GM18526 (cell line): ENCODE data around the gene ILKAP.

Experiments used
- POLR2A ChIP-seq: IDR thresholded peaks from 3 replicates; pipeline ENCODE4 v1.6.1; 2011; ENCODE audit not compliant: insufficient read length; ENCODE audit errors: extremely low read depth

The ILKAP gene

DNA sequence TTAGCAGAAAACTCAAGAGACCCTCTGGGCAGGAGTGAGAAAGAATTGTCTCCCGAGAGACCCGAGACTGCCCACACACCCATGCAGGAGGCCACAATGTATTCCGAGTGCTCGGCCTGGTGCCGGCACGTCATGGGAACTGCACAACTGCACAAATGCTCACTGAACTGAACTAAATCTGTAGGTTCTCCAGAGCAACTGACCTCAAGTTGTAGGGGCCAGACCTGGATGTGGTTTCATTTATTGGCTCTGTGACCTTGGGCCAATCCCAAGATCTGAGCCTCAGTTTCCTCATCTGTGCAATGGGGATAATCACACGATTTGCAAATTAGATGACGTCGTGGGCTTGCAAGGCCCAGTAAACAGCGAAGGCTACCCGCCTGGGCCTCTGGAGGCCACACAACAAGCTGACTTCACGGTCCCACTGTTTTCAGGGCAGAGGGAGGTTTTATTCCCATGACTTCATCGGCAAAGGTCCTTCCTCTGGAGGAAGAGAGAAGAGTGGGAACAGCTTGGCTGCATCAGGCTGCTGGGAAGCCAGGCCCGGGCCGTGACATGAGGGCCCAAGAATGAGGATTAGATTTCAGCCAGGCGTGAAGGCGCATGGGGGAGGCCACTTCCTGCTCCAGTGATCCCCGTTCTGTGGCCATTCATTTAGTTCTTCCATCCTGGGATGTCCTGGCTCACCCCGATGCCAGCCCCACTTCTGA is 48.3 kb downstream of the ILKAP start:
- TF ChIP-seq POLR2A = no peak

DNA sequence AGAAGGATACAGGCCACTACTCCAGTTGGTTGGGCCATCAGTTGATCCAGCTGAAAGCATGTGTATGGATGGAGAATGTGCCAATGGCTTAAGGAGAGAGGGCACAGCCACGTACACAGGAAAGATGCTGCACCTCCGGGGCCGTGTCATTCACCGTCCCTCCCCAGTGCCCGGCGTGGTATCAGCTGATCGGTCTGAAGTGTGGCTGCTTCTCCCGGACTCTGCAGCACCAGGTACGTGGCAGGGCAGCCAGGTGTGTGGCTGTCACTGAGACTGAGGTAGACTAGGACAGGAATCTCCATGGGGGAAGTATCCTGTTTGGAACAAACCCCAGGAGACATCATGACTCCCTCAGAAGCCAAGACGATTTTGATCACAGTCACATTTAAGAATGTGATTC is 48.9 kb downstream of the ILKAP start:
- no peak for TF ChIP-seq POLR2A

DNA sequence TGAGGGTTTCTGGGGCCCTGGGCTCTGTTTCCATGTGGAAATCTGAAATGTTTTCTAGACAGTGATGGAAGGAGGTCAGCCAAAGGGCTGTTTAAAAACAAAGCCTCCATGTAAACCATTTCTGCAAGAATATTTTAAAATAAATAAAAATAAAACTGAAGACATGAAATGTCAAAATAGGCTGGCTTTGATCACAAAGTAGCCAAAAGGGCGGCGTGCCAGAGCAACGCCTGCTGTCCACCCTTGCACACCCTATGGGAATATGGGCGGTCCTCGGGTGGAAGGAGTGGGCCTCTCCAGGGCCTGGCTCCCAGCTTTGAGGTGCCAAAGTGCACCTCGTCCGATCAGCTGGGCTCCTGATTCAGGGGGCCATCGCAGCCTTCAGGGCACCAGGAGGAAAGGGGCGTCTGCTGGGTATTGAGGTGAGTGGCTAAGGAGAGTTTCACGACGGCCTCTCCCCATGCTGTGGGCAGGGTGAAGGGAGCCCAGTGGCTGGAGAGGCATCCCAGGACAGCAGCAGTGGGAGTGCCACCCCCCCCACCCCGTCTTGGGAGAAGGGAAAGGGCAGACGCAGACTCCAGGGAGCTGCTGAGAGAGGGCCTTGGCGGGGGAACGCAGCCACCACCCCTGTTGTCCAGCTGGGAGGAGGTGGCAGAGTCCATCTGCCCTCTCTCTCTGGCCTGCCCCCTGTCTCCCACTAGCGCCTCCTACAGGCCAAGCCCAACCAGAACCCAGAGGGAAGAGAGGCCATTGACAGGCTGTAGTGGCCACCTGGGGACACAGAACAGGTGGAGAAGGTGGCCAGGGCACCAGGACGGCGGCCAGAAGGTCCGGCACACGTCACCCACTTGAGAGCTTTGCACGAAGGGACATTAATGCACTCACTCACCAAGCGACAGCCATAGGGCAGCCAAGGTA is 50.5 kb downstream of the ILKAP start:
- no peak for TF ChIP-seq POLR2A

DNA sequence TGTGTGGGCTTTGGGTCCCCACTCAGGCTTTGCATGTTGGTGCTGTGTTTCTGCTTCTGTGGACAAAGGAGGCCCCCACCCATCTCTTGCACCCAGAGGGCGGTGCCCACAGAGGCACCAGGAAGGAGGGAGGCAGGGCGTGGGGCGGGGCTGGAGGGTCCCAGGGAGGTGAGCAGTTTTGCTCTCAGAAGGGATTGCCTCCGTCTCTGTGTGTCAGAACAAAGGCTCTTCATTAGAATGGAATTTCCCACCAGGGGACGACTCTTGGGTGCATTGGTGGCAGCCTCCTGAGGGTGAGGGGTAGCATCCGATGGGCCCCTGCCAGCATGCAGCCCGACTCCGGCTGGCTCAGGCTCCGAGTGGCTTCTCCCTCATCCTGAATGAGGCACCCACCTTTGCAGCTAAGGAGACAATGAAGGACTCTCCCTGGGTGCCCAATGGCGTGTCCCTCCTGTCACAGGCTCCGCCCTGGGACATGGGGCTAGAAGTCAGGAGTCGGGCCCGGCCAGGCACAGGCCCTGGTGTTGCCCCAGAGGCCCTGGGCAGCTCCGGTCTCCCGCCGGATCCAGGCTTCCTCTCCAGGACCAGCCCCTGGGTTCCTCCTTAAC is 51.8 kb downstream of the ILKAP start:
- no peak for TF ChIP-seq POLR2A

DNA sequence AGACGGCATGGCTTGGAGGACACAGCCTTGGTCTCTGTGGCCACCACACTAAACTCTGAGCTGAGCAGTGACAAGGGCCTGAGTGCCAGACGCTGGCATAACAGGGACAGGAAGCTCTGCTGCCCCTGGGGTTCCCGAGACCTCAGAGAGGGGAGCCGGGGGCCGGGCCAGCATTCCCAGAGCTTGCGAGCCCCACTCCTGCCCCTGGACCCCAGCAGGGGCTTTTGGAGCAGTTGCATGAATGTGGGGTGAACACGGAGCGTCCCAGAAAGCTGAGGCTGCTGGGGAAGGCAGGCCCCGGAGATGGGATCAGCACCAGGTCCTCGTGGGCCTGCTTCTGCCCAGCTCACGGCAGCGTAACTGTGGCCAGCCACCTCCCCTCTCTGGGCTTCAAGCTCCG is 52.3 kb downstream of the ILKAP start:
- TF ChIP-seq POLR2A = no peak

DNA sequence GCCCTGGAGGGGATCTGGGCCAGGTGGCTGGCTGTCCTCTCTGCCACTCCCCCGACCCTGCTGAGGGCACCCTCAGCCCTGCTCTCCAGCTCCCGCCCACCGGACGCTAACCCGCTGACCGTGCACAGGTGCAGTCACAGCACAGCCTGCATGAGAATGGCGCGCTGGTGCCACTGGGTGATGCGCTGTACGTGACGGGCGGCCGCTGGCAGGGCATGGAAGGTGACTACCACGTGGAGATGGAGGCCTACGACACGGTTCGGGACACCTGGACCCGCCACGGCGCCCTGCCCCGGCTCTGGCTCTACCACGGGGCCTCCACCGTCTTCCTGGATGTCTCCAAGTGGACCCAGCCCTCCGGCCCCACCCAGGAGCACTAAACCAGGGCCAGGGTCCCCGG is 52.8 kb downstream of the ILKAP start:
- TF ChIP-seq POLR2A = no peak

DNA sequence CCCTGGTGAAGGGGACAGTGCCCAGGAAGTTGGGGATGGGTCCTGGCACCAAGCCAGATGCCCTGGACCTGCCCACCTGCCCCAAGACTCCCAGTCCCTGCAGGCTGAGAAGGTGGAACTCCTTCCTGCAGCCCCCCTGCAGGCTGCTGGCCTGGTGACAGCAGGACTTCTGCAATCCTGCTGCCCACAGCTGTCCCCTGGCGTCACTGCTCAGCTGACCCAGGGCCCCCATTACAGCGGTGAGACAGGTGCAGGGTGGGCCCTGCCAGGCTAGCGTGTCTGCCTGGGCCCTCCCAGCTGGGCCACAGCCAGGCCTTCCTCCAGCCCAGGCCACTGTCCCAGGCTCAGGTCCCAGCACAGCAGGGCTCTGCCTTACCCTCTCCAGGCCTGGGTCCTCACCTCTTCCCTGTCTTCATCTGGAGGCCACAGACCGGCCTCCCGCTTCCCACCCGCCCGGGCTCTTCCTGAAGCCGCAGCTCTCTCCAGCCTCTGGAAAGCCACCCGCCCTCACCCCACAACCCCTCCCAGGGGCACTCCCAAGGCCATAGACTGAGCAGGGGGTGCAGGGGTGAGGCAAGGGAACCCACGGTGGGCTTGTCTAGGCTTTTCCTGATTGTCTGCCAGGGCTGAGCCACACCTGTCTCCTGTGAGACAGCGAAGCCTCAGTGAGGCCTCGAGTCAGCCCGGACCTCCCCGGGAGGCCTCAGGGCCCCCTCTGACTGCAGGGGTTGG is 53.5 kb downstream of the ILKAP start:
- TF ChIP-seq POLR2A = no peak

DNA sequence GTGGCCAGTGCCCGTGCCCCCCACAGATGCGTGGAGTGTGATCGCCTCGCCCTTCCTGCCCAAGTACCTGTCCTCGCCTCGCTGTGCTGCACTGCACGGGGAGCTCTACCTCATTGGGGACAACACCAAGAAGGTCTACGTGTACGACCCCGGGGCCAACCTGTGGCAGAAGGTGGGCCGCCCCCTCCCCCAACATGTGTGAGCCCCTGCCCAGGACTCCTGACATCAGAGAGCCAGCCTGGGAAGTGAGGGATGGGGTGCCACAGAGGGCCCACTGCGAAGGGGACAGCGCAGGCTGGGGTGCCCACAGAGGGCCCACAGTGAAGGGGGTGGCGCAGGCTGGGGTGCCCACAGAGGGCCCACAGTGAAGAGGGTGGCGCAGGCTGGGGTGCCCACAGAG is 54.5 kb downstream of the ILKAP start:
- no peak for TF ChIP-seq POLR2A

DNA sequence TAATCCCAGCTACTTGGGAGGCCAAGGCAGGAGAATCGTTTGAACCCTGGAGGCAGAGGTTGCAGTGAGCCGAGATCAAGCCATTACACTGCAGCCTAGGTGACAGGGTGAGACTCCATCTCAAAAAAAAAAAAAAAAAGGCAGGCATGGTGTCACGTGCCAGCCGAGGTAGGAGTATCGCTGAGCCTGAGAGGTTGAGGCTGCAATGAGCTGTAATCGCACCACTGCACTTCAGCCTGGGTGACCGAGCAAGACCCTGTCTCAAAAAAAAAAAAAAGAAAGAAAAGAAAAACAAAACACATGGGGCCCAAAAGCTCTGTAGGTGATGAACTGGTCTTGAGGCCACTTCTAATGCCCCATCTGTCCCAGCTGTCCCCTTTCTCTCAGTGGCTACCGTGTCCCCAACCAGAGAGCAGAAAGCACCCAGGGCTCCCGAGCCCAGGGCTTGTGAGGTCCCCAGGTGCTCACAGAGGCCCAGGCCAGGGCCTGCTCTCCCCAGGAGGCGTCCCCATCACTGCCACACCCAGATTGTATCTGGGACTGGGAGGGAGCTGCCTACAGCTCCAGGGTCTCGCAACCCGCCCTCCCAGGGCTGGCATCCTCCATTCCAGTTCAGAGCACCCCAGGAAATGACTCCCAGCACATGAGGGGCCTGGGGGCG is 56.5 kb downstream of the ILKAP start:
- no peak for TF ChIP-seq POLR2A

DNA sequence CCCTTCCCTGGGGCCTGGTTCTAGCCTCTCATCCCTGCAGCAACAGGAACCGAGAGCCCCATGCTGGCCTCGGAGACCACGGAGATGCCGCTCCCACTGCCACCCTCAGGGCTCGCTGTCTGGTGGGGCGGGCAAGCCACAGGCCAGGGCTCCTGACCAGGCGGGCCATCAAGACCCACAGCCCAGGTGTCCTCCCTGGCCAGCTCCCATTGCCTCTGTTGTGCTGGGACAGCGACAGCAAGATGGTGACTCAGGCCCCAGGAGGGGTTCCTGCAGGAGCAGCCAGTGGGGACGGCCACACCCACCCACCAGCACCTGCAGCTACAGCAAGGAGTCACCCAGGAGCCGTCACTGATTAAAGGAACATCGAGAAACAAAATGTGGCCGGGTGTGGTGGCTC is 57.6 kb downstream of the ILKAP start:
- TF ChIP-seq POLR2A = no peak

DNA sequence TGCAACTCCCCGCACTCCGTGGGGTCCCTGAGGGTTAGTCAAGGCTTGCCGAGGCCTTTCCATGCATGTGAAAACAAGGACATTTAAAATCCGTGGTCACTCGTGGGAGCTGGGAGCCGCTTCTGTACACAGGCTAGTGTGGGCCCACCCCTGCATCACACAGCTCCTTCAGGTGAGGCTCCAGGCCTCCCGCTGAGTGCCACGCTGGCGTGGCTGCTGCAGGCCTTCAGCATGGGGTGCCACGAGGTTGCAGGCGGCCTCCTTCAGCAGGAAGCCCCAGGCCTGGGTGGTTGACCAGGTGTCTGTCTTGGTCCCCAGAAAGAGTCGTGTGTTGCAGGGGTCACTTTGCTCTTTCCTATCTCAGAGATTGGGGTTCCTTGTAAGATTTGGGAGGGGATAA is 58.4 kb downstream of the ILKAP start:
- TF ChIP-seq POLR2A = no peak

DNA sequence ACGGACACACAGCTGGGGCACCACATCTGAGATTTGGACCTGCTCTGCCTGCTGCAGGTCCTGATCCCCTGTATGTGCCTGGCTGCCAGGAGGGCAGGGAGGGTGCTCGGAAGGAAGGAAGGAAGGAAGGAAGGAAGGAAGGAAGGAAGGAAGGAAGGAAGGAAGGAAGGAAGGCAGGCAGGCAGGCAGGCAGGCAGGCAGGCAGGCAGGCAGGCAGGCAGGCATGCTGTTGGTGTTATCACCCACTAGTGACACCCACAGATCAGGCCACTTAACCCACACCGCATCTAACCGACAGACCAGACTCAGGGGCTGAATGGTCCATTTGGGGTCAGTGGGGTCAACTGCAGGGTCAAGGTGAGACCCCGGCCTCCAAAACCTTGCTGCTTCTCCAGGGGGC is 59.2 kb downstream of the ILKAP start:
- TF ChIP-seq POLR2A = no peak

DNA sequence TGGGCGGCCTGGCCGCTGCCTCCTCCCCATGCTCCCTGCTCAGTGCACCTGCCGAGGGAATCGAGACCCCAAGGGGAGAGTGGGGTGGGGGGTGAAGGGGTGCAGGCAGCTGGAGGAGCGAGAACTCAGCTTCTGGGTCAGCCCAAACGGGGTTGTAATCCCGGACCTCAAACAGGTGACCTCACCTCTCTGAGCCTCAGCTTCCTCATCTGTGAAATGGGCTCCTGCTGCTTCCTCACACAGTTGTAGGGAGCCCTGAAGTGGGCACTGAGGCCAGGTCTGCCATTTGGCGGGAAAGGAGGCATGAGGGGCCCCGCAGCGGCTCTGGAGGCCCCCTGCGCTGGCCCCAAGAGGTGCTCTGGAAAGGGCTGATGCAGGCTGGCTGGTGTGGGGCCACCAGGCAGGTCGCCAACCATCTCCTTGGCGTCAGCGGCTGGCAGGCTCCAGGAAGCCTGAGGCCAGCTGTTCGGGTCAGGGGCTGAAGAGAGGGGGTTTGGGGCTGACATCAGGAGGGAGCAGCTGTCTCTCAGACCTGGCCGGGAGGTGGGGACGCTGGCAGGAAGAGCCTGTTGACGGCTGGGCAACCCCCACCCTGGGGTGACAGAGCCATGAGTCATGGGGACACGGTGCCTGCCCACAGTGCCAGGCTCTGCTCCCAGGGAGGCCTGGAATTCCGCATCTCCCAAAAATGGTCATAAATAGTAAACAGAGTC is 60.1 kb downstream of the ILKAP start:
- TF ChIP-seq POLR2A = no peak
